Measurements from ENCODE around the gene SOCS3.
"Not testable (repeated sequence)": the region's sequence is repeated elsewhere in the genome, so short reads cannot be mapped to it uniquely, and the experiment has no call there.

The SOCS3 gene

DNA sequence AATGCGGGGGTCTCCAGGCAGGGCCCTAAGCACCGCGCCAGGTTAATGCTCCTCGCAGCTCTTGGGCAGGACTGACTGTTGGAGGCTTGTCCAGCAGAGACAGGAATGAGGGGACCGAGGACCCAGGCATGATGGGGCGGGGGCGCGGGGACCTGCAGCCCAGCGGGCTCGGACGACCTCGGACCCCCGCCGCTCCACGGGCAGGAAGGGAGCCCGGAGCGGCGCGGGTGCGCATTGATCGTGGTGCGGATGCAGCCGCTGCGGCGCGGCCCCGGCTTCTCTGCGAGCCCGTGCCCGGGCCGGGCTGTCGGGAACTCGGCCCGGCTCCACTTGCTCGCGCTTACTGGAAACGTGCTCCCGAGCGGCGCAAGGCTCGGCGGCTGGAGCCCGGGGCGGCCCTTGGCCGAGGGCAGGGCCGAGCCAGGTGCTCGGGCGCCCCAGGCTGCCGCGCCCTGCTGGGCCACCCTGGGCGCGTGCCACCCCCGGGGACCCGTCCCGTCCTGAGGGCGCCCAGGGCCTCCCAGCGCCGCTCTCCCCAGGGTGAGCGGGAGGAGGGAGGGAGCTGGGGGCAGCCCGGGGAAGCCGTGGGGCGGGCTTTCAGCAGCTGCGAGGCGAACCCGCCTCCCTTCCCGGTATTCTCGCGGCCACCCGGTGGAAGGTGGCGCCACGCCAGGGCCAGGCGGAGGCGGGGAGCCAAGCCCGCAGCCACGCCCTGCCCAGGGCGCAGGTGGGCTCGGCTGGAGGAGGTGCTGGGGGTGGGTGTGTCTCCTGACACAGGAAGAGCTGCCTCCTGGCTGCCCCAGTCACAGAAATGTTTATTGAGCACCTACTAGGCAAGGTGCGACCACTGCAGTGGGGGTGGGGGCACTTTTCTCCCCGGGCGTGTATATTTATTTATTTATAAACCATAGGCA lies 45.9 kb downstream of the SOCS3 start:
- peak overlapping the region; percentile 41 for H3K4me3 ChIP-seq (ENCODE audit: low read depth, low read length)

DNA sequence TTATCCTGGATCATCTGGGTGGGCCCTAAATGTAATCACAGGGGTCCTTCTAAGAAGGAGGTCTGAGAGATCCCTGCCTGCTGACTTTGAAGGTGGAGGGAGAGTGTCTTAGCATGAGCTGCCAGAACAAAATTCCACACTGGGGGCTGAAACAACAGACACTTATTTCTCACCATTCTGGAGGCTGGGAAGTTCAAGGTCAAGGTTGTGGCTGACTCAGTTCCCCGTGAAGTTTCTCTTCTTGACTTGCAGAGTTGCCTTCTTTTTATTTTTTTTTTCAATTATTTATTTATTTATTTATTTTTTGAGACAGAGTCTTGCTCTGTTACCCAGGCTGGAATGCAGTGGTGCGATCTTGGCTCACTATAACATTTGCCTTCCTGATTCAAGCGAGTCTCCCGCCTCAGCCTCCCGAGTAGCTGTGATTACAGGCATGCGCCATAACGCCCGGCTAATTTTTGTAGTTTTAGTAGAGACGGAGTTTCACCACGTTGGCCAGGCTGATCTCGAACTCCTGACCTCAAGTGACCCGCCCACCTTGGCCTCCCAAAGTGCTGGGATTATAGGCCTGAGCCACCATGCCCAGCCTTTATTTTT lies 50.1 kb downstream of the SOCS3 start:
- not testable (repeated sequence) for H3K4me3 ChIP-seq (ENCODE audit: low read depth, low read length)

DNA sequence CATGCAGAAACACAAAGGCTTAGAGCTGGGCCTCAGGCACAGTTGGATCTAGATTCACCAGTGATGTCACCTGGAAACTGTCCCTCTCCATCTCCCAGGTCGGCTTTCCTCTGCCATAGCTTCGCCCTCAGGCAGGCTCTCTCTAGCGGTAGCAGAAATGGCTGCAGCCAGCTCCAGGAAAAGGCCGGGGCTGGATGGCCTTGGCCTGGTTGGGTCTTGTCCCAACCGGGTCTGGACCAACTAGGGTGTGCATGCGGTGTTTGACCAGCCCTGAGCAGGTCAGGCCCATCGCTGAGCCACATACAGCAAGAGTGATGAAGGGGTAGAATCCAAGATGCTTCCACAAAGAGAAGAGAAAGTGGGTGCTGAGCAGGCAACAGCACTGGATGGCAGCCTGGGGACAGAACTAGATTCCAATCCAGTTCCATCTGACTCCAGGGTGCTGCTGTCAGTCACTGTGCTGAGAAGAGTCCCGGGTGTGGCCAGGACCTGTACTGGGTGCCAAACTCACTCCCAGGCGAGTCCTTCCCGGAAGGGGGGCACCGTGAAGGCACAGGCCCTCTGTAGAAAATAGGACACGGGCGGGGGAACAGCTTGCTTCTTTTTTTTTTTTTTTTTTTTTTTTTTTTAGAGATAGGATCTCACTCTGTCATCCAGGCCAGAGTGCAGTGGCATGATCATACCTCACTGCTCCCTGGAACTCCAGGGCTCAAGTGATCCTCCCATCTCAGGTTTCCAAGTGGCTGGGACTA lies 51.8 kb downstream of the SOCS3 start:
- H3K4me3 ChIP-seq (ENCODE audit: low read depth, low read length) = no peak overlapping the region

DNA sequence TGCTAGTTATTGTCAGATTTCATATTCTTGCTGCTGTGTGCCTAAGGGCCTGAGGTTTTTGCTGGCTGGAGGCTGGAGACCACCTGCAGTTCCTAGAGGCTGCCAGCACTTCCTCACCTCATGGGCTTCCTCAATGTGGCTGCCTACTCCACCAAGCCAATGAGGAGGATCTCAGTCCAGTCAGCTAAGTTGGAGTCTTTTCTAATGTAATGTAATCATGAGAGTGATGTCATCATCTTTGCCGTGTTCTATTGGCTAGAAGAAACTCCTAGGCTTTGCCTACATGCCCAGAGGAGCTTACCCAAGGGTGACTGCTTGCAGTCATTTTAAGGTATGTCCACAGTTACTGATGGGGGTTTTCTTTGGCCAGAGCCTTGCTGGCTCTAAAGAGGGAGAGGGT lies 53.0 kb downstream of the SOCS3 start:
- H3K4me3 ChIP-seq (ENCODE audit: low read depth, low read length) = no peak overlapping the region

Measured in iPS-11a (cell line).